ENCODE measurements around the gene CTNND2.
"Not testable (repeated sequence)": the region's sequence is repeated elsewhere in the genome, so short reads cannot be mapped to it uniquely, and the experiment has no call there.

The CTNND2 gene

GRCh38 chr5:11482011-11482410, 422.2 kb downstream of the CTNND2 start:
- no peak for DNase-seq (ENCODE audit: low read depth in 1 of 2, low spot score in 1 of 2)

DNA sequence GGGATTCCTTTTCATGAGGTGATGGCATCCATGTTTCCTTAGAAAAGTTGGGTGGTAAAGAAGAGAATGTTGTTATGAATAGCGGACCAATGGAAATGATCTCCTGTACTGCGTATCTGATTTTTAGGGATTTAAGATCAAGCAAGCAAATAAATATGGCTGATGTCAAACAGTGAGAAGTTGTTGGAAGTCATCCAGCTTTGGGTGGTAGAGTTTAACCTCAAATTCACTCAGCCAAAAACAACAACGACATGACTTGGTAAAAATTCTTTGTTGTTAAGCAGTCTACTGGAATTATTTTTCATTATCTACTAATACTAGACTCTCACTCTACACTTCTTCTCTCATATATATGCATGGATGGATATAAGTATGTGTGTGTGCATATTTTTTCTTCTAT, 426.5 kb downstream of the CTNND2 start:
- DNase-seq (ENCODE audit: low read depth in 1 of 2, low spot score in 1 of 2) = no peak

DNA sequence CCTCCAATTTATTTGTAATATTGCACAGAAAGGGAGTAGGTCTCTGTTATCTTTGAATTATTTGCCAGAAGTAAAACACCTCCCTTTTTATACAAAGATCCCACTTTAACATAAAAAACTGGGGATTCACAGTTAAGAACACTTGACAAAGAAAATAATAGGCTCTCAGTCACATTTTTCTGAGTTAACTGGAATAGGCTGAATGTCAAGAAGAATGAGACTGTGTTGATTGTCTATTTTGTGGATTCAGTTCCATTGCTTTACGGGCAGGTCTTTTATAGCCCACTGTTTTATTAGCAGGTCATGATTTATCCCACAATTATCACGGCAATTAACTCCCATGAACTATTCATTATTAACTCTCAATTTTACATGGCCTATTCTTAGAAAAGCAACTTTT, 427.4 kb downstream of the CTNND2 start:
- no peak for DNase-seq (ENCODE audit: low read depth in 1 of 2, low spot score in 1 of 2)

DNA sequence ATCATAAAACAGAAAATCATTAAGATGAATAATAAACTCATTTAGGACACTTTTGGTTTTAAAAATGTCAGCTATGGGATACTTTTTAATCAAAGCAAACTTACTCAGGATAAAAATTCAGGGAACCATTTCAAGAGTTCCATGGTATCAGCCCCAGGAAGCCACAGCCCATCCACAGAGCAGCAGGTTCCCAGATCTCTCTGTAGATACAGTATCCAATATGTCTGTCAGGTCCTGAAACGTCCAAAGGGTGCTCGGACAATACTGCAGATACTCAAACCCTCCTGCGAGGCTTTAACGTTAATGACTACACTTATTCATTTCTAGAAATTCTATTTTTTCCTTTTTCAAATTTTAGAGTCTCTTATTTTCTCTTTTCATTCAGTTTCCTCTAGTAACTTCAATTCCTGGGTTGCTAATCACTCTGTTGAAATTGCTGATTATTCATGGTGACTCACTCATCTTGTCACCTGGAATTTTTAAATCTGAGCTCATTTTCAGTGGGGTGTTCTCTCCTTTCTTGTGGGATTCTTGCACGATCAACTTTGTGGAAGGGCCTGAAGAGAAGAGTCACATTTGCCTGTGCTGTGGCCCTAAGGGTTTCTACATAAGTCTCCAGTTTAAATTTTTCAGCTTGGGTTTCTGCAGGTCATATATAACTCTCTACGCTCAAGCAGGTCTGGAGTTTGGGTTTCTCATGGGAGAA, 435.8 kb downstream of the CTNND2 start:
- DNase-seq (ENCODE audit: low read depth in 1 of 2, low spot score in 1 of 2) = no peak

DNA sequence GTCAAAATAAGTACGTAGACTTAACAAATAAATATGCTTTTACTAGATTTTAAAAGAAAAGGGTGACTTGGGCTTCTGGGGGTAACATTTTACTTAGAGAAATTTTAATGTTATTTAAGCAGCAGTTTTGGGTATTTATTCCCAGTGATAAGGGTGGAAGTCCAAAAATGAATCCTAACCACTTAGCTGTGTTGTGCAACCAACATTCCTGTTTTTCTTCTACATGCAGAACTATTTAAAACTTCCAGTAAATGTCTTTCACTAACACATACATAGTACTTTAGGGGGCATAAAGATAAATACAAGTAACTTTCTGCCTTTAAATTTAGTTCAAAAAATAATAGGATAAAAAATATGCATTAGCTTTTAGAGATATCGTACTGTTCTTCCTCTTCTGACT, 436.7 kb downstream of the CTNND2 start:
- no peak for DNase-seq (ENCODE audit: low read depth in 1 of 2, low spot score in 1 of 2)

DNA sequence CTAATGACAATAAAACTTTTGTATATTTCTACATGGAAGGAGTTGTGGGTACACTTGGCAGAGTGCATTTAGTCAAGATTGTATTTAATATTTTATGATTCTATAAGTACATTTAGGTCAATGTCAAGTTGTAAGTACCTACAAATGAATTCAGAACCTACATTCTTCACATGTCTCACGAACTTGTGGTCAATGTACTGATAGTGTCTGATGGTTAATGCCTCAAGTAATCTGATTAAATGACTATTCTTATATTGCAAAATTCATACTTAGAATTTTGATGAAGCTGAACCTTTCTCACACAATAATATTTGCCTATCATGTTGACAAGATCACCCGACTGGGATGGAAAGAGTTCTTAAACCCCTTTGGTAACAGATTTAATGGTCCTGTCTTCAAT, 444.5 kb downstream of the CTNND2 start:
- DNase-seq (ENCODE audit: low read depth in 1 of 2, low spot score in 1 of 2) = no peak

GRCh38 chr5:11455505-11455904, 448.7 kb downstream of the CTNND2 start:
- no peak for DNase-seq (ENCODE audit: low read depth in 1 of 2, low spot score in 1 of 2)

GRCh38 chr5:11452852-11453251, 451.4 kb downstream of the CTNND2 start:
- DNase-seq (ENCODE audit: low read depth in 1 of 2, low spot score in 1 of 2) = no peak

- DNase-seq (ENCODE audit: low read depth in 1 of 2, low spot score in 1 of 2) = no peak
Observed at GRCh38 chr5:11449966-11450365, 454.3 kb downstream of the CTNND2 start.

DNA sequence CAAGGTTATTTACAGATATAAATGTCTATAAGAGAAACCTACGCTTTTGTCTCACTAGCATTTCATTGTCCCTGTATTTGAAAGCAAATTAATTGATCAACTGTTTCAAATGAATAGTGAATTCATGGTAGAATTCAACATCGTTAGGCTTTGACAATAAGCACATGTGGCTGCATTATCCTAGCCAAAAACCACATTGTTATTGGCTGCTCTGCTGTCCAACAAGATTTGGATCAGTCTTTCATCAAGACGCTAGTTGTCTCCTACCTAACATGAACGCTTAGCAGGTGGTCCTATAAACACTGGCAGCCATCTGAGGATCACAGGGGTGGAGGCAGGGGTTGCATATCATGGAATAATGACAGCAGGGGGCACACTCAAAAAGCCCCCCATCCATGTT, 455.0 kb downstream of the CTNND2 start:
- DNase-seq (ENCODE audit: low read depth in 1 of 2, low spot score in 1 of 2) = no peak

DNA sequence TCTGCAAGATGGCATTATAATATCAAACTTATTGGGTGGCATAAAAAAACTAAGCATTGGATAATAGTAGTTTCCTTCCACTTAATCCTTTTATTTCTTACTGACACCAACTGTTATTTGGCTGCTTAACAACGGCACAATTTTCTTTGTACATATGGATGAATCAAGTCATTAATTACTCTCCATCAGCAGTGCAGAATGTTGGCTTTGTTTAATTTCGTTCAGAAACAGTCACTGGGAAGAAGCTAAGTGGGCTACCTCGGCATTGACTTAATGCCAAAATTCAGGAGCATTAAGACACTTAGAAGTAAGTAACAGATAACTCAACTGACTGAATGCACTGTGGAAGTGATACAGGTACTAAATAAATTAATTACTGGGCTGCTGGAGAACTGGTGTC, 460.4 kb downstream of the CTNND2 start:
- no peak for DNase-seq (ENCODE audit: low read depth in 1 of 2, low spot score in 1 of 2)

- no peak for DNase-seq (ENCODE audit: low read depth in 1 of 2, low spot score in 1 of 2)
Observed at GRCh38 chr5:11432116-11432515, 472.1 kb downstream of the CTNND2 start.

DNA sequence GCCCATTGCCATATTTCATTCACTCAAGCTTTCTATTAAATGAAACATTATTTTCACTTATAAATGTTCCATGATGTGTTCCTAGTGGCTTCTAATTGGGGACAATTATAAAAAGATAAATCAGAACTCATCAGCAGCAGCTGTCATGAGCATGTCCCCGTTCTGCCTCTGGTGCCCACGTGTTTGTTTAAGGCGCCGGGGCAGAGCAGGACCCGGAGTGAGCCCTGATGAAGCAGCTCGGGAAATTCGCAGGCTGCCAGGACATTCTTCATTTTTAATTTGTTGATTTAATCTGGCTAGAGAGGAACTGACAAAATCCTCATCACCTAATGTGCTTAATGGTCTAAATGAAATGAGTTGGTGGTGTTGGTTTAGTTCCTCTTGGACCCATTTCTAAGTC, 475.0 kb downstream of the CTNND2 start:
- no peak for DNase-seq (ENCODE audit: low read depth in 1 of 2, low spot score in 1 of 2)

DNA sequence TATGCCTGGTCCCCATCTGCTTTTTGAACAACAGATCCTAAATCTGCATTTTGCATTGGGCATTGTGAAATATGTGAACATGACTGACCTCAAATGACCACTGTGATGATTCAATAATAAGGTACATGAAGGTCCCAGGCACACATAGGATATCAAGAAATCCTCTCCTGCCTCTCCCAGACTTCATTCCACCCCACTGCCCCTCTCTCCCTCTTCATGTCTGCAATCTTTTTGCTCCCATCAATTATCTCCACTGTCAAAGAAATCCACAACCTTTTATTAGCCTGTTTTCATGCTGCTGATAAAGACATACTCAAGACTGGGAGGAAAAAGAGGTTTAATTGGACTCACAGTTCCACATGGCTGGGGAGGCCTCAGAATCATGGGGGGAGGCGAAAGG, 476.7 kb downstream of the CTNND2 start:
- no peak for DNase-seq (ENCODE audit: low read depth in 1 of 2, low spot score in 1 of 2)

- no peak for DNase-seq (ENCODE audit: low read depth in 1 of 2, low spot score in 1 of 2)
Observed at GRCh38 chr5:11426442-11426841, 477.8 kb downstream of the CTNND2 start.

- no peak for DNase-seq (ENCODE audit: low read depth in 1 of 2, low spot score in 1 of 2)
Observed at GRCh38 chr5:11422342-11422741, 481.9 kb downstream of the CTNND2 start.

DNA sequence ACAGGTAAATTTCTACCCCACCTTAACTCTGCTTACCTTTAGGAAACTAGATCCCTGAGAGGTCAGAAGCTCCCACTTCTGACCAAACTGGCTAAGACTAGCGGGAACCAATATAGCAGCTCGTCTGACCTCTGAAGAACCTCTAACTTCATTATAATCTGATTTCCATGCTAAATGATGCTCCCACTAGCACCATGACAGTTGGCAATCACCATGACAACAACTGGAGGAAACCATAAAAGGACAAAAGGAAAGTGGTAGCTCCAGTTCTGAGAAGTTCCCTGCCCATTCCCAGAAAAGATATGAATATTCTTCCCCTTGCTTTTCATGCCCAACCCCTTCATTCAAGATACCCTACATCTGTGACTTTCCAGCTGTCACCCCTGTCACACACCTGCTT, 483.3 kb downstream of the CTNND2 start:
- no peak for DNase-seq (ENCODE audit: low read depth in 1 of 2, low spot score in 1 of 2)

GRCh38 chr5:11415751-11416150, 488.5 kb downstream of the CTNND2 start:
- no peak for DNase-seq (ENCODE audit: low read depth in 1 of 2, low spot score in 1 of 2)

DNA sequence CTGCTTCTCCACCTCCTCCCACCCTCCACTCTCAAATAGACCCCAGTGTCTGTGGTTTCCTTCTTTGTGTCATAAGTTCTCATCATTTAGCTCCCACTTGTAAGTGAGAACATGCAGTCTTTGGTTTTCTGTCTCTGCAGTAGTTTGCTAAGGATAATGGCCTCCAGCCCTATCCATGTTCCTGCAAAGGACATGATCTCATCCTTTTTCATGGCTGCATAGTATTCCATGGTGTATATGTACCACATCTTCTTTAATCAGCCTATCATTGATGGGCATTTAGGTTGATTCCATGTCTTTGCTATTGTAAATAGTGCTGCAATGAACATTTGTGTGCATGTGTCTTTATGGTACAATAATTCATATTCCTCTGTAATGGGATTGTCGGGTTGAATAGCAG, 489.5 kb downstream of the CTNND2 start:
- not testable (repeated sequence) for DNase-seq (ENCODE audit: low read depth in 1 of 2, low spot score in 1 of 2)

- no peak for DNase-seq (ENCODE audit: low read depth in 1 of 2, low spot score in 1 of 2)
Observed at GRCh38 chr5:11411621-11412020, 492.6 kb downstream of the CTNND2 start.

DNA sequence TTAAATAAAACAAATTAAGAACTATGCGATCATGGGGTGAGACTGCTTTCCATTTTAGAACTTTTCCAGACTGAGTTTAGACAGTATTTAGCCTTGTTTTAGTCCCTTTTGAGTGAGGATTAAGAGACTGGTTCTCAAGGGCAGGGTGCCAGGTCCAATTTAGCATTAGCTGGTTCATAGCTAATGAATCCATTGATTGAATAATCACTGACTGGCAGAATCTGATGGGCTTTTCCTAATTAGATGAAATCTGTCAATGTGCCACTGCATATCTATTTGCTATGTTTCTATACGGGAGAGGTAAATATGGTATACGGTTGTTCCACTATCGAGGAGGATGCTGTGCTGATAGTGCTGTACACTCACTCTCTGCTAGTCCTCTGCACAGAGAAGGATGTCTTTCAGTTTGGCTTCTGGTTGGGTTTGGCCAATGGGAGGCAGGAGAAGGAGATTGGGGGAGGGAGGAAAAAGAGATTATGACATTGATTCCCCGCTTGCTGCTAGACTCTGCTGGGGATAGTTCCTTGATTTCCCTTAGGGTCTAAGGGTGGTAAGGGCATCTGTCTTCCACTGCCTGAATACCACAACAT, 496.6 kb downstream of the CTNND2 start:
- DNase-seq (ENCODE audit: low read depth in 1 of 2, low spot score in 1 of 2) = no peak

GRCh38 chr5:11400316-11400715, 503.9 kb downstream of the CTNND2 start:
- no peak for DNase-seq (ENCODE audit: low read depth in 1 of 2, low spot score in 1 of 2)

- no peak for DNase-seq (ENCODE audit: low read depth in 1 of 2, low spot score in 1 of 2)
Observed at GRCh38 chr5:11398728-11399127, 505.5 kb downstream of the CTNND2 start.

Measured in activated T-helper 1 cell treated with anti-CD3 and anti-CD28 coated beads, Interleukin-2, amount 50 U/mL, for 16 hours (primary cell).